ENCODE data around the gene TAX1BP3. TPM values are rescaled to one million over a fixed set of nuclear protein-coding genes. Genes with fewer than 3 reads are reported as not detected.

TAX1BP3 gene
- polyA plus RNA-seq, 4 donors, result 97.5 to 110 (median 104) TPM

DNA sequence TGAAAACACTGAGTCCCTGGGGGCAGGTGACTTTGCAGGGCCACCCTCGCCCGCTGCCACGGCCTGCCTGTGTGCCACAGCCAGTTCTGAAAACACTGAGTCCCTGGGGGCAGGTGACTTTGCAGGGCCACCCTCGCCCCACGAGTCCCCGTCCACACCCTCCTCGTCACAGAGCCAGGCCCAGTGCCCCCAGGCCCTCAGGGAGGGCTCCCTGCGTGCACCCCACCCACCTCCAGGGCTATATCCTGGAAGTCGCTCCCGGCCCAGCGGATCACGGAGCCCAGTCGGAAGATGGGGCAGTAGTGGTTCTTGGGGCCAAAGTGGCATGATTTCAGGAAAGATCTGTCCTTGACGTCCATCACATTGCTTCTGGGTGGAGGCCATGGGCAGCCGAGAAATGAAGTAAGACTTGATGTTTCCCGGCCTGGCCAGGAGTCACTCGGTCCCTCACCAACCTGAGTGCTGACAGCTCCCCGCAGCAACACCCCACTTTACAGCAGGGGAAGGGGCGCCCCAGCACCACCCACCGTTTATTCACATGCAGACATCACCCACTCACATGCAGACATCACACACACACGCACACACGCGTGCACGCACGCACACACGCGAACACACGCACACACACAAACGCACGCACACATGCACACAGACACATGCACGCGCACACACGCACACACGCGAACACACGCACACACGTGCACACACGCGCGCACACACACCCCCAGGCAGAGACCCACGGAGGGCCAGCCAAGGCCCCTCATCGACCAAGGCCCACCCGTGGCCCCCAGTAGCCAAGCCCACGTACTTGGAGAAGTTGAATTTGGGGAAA is 21.1 kb upstream of the TAX1BP3 start:
- no peak for DNase-seq (ENCODE audit: low read depth in 4 of 4, low spot score in 3 of 4)

DNA sequence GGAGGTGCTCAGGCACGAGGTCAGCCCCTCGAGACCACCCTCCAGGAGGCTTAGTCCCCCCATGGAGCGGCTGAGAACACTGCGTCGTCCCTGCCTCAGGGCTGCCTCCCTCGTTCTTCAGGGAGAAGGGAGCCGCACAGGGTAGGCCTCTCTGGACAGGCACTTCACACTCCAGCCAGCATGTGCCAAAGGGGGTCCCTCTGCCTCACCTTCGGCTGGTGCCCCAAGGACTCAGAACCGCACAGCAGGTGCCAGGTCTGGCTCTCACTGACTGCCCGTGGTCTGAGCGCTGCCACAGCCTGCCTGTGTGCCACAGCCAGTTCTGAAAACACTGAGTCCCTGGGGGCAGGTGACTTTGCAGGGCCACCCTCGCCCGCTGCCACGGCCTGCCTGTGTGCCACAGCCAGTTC is 20.5 kb upstream of the TAX1BP3 start:
- no peak for DNase-seq (ENCODE audit: low read depth in 4 of 4, low spot score in 3 of 4)

DNA sequence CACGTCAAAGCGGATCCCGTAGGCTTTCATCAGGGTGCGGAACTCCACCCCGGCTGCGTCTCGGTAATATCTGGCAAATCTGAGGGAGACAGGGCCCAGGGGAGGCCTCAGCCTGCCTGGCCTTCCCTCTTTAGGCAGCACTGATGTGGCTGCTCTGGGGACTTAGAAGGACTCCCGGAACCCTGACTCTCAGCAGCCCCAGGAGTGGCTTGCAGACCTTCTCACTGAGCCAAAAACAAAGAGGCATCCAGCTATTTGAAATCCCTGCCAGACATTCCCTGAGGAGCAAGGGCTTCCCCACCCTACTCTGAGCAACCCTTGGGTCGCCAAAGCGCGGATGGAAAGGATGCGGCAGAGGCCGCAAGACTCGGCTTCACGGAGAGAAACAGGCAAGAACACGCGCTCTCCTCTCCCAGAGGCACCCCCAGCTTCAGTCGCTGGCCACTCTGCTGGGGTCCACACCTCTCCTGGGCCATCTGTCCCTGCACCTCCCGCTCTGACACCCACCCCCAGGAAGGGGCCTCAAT is 19.7 kb upstream of the TAX1BP3 start:
- DNase-seq (ENCODE audit: low read depth in 4 of 4, low spot score in 3 of 4), result no peak

DNA sequence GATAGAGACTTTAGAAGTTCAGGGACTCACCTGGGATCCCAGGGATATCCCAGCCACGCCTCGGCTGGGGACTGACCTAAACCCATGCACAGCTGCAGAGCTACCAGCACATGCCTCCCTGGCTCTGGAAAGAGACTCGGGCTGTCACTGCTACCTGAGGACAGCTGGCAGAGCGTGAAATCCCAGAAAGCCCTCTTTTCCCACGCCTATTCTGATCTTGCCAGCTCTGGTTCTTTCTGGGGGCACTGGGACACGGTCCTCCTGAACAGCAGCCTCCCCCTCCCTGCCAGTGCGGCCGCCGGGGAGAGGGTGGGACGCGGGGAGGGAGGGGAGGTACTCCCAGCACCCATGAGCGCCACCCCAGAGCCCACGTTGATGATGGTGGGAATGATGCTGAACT is 16.8 kb upstream of the TAX1BP3 start:
- DNase-seq (ENCODE audit: low read depth in 4 of 4, low spot score in 3 of 4), result no peak

DNA sequence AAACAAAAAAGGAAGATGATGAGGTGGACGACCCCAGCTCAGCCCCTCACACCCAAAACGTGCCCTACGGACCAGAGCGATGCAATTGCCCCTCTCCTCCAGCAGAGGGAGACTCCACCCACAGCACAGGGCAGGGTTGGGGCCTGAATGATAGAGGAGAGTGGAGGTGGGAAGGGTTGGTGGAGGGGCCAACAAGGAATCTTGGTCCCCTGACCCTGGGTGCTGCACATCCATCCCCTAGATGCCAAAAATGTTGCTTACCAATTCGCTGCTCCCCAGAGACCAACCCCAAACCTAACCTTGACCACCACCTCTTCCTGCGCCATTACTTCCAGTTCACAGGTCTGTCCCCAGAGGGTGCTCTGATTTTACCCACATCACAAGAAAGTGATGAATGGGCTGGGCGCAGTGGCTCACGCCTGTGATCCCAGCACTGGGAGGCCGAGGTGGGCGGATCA is 14.7 kb upstream of the TAX1BP3 start:
- DNase-seq (ENCODE audit: low read depth in 4 of 4, low spot score in 3 of 4), result no peak

DNA sequence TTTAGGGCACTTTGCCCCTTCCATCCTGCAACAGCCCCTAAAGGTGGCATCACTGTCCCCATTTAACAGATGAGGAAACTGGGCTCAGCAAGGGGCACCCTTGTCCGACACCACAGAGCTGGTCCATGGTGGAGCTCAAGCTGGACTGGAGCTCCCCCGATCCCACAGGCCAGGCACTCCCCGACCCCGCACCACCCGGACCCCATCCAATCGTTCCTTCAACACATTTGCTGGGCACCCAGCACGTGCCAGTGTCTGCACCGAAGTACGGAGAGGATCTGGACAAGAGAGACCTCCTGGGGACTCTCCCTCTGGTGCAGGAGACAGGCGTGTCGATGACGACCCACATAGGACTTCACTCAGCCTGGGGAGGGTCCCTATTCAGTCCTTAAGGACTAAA is 13.7 kb upstream of the TAX1BP3 start:
- DNase-seq (ENCODE audit: low read depth in 4 of 4, low spot score in 3 of 4), result no peak

DNA sequence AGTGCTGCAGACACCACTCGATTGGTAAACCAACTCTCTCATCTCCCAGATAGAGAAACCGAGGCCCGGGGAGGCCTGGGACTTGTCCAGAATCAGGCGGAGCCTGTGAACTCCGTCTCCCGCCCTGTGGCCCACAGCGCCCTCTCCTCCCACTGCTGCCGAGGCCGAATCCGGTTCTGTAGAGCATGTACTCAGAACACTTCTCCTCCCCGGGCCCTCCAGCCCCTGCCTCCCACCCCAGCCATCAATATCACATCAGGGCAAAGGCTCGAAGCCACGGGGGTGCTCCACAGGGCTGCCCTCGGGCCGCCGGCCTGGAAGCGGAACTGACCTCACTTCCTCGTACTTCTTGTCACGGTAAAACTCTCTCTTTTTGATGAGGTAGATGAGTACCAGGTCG is 13.2 kb upstream of the TAX1BP3 start:
- no peak for DNase-seq (ENCODE audit: low read depth in 4 of 4, low spot score in 3 of 4)

DNA sequence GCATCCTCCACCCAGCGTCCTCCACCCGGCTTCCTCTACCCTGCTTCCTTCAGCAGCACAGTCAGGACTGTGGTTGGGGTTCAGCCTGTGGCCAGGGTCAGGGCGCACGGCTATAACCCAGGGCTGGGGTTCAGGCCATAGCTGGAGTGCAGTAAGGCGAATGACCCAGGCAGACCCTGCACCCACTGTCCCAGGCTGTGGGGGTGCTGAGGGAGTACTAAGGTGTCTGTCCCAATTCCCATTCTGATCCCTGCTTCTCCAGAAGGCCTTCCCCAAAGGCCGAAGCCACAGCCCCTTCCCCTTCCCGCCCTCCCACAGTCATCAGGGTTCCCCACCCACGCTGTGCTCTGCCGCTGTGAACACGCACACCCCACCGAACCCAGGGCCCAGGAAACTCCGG is 12.7 kb upstream of the TAX1BP3 start:
- DNase-seq (ENCODE audit: low read depth in 4 of 4, low spot score in 3 of 4), result no peak

DNA sequence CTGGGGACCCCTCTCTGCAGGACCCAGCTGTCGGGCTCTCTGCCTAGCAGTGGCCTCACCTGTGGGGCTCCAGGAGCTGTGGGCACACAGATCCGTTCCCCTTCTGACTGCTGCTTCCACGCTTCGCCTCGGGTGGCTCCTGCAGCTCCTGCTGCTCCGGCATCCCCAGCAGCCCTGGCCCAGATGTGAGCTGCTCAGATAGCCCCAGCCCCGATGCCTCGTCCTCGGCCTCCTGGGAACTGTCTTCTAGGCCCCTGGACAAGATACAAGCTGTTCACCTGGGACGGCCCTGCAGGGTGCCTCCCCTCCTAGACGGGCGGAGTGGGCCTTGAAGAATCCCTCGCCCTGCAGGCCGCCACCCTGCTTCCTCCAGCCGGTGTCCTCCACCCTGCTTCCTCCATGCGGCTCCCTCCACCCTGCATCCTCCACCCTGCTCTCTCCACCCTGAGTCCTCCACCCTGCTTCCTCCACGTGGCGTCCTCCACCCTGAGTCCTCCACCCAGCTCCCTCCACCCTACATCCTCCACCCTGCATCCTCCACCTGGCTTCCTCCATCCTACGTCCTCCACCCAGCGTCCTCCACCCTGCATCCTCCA is 11.3 kb upstream of the TAX1BP3 start:
- DNase-seq (ENCODE audit: low read depth in 4 of 4, low spot score in 3 of 4), result no peak

DNA sequence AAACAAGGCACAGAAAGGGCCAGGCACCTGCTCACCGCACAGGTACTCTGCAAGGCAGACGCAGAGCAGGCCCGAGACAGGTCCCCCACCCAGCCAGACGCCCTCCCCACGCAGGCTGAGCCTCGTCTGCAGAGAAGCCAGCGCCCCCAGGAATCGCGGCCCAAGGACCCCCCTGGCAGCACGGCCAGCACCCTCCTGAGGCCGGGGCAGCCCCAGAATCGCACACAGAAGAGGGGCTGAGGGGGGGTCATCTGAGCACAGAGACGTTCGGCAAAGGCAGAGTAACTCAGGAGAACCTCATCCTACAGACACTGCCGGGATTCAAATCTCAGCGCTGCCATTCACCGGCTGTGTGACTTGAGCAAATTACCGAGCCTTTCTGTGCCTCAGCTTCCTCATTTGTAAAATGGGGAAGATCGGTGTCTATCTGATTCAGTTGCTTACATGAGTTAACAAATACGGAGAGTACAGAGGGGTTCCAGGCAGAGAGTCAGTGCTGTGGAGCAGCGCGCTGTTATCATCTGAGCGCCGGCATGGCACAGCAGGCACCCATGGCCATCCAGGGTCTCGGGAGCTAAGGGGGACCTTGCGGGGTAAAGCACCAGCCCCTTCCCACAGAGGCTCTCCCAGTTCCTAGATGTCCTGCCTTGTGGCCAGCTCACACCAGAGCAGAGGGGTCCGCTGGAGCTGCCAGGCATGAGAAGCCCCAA is 10.6 kb upstream of the TAX1BP3 start:
- DNase-seq (ENCODE audit: low read depth in 4 of 4, low spot score in 3 of 4), result no peak

DNA sequence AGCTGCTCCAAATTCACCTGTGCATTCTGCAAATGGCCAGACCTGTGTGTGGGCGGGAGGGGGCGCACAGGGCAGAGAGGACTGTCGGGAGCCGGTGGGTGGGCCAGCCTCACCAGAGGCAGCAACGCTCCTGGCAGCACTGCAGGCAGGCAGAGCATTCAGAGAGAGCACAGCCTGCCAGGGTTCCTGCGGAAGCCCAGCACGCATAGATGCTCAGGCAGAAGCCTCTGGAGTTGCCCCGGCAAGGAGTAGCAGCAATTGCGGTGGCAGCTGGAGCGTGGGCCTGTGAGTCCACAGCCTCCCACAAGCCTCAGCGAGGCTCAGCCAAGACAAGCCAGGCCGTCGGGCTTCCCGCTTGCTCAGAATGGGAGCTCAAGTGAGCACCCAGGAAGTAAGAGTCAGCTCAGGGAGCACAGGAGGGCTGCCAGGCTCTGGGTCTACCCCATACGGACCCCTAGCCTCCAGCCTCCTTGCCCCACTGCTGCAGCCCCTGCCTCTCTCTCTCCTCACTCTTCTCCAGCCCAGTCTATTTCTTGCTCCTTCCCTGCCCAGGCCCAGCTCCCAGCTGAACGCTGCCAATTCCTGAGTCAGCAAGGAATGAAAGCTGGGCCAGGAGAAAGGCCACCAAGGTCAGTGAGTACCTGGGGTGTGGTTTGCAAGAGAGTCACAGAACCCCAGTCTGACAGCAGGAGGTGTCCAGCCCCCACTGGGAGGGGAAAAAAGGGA is 9.9 kb upstream of the TAX1BP3 start:
- DNase-seq (ENCODE audit: low read depth in 4 of 4, low spot score in 3 of 4), result no peak

DNA sequence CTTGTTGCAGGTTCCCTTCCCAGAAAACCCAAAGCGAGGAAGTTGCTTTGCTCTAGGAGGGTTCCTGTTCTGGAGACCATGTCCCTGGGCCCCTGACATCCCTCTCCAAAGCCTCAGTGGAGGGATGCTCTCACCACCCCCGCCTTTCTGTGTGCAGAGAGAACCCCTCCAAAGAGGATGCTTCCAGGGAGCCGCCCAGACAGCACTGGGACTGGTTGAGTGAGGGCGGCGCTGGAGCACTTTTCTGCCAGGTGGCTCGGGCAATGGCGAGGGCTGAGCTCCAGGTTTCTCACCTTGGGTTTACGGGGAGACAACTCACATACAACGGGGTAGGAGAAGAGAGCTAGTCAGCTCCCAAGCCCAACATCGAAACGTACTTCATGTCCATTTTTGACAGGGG is 7.5 kb upstream of the TAX1BP3 start:
- DNase-seq (ENCODE audit: low read depth in 4 of 4, low spot score in 3 of 4), result no peak

DNA sequence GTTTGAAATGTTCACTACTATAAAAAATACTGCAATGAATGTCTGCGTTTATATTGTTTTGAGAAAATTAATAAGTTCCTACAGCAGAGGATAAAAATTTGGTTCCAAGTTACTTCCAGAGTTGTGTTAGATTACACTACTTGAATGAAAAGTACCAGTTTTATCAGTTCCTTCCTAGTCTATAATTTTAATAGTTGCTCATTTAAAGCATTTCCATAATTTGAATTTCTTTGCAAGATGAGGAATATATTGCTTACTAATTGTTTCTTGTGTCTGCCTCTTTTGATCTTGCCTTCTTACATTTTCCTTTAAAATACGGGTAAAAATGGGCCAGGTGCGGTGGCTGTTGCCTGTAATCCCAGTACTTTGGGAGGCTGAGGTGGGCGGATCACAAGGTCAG is 4.2 kb upstream of the TAX1BP3 start:
- no peak for DNase-seq (ENCODE audit: low read depth in 4 of 4, low spot score in 3 of 4)

DNA sequence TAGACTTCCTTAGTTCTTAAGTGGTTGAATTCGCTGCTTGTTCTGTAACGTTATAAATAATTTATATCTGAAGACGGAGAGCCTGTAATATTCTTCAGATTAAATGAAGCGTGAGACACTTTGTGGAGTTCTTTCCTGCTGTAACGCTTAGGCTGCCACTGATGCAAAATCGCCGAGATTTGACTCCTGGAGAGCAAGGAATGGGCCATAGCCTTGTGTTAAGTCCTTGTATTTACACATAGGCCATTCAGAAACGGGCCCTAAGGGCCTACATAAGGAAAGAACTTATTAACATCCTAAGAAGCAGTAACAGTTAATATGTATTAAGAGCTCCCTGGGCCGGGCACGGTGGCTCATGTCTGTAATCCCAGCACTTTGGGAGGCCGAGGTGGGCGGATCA is 1.2 kb upstream of the TAX1BP3 start:
- DNase-seq (ENCODE audit: low read depth in 4 of 4, low spot score in 3 of 4), result no peak

DNA sequence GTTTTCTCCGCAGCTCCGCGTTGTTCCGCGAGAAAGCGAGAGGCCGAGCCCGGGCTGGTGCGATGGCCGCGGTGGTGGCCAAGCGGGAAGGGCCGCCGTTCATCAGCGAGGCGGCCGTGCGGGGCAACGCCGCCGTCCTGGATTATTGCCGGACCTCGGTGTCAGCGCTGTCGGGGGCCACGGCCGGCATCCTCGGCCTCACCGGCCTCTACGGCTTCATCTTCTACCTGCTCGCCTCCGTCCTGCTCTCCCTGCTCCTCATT is 638 bp upstream of the TAX1BP3 start:
- DNase-seq (ENCODE audit: low read depth in 4 of 4, low spot score in 3 of 4), result no peak

DNA sequence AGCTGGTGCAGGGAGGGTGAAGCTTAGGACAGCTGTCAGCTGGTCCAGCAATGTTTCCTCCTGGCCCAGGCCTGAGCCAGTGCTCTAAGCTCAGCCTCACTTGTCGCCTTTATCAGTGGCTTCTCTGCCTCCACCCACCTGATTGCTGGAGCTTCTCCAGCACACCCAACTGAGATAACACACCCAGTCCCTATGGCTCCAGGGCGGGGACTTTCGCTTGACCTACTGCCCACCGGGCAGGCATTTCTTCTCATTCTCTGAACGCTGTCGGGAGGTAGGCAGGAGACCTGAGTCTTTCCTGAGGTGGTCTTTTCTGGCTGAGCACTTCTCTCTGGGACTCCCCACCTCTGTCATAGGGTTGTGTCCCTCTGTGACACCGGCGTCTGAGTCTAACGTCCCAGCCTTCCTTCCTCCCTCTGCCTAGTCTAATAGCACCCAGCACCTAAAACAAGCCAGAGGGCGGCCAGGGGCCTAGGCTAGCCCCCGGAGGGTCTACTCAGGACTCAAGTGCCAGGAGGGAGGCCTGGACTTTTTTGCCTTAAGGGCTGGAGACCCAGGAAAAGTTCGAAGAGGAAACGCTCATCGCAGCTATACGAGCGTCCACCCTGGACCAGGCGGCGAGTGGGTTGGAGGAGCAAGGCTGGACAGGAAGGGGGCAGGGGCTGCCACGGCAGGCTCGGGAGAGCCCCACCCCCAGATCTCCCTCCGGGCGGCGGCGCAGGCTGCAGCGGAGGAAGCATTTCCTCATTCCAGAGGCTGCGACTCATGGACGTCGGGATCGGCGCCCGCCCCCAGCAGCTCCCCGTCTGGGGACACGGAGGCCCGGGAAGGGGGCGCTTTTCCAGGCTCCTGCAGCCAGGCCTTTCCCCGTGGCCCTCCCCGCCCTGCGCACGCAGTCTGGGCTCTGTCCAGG is 756 bp downstream of the TAX1BP3 start:
- DNase-seq (ENCODE audit: low read depth in 4 of 4, low spot score in 3 of 4), result peak; percentile 65 to 73 (median 70)

DNA sequence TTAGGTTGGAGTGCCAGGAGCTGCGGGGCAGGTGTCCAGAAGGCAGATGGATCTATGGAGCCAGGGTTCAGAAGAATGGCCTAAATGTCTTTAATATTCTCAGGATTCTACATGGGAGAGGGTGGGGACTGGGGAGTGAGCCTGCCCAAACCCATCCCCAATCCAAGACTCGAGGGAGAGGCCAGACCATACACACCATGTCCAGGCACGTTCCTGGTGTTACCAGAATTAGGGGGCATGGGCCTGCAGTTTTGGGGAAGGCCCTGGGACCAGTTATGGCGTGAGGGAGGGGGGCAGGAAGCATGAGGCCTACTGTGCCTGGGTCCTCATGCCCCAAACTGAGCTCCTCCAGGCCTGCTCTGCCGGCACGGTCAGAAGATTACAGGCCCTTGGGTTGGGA is 1.9 kb downstream of the TAX1BP3 start:
- DNase-seq (ENCODE audit: low read depth in 4 of 4, low spot score in 3 of 4), result no peak

DNA sequence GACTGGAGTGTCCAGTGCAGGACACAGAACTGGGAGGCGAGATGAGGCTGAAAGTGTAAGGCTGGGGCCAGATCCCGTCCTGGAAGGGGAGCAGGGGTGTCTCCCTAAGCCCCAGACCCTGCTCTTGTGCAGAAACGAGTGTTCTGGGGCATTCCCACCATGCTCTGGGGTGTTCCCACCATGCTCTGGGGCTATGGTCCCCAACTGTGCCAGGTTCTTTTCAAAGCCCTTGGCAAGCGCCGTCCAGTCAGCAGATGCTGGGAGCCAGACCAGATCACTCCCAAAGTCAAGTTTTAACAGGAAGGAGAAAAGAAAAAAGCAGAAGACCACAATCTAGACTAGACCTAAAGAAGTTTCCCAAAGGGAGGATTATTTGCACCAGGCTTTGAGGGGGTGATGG is 2.5 kb downstream of the TAX1BP3 start:
- no peak for DNase-seq (ENCODE audit: low read depth in 4 of 4, low spot score in 3 of 4)

DNA sequence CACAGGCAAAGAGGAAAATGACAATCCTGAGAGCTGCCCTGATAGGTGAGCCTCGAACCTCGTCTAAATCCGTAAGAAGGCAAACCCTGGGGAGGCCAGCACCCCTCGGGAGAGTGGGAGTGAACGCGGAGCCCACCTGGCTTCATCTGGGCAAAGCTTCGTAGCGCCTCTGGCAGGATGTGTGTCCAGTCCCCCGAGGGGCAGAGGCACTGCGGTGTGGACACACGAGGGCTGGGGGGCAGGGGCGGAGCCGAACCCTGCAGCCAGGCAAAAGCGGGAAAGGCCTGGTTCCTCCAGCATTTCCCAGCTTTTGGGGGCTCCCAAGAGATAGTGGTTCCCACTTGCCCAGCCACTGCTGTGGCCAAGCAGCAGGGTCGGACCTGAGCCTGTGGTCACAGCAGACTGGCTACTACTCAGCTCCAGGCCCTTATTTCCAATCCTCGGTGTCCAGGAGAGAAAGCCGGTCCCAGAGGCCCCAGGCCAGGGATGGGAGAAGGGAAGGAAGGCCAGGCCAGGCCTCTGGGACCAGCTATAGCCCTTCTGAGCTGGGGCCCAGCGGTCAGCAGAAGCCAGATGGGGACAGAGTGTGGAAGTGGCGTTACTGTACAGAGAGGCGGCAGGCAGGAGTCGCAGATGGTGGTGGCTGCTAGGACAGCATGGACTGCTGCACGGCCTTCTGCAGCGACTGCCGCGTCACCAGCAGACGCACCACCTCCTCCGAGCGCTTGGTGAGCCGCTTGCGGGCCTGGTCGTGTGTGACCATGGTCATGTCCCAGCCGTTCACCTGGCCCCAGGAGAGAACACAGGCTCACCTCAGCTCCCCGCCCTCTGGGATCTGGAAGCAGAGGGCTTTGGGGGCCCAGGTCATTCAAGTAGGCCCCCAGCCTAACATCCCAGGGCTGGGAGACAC is 5.0 kb downstream of the TAX1BP3 start:
- no peak for DNase-seq (ENCODE audit: low read depth in 4 of 4, low spot score in 3 of 4)
